Stimulated activated CD8-positive, alpha-beta memory T cell treated with anti-CD3 and anti-CD28 coated beads, Interleukin-7, amount 100 ng/mL, for 24 hours (primary cell): ENCODE measurements around the gene SNX32.

Experiments used
- DNase-seq: peaks from one replicate; pipeline ENCODE4 v3.0.0-alpha.2; 2020; ENCODE audit warnings: low read depth

Gene SNX32

DNA sequence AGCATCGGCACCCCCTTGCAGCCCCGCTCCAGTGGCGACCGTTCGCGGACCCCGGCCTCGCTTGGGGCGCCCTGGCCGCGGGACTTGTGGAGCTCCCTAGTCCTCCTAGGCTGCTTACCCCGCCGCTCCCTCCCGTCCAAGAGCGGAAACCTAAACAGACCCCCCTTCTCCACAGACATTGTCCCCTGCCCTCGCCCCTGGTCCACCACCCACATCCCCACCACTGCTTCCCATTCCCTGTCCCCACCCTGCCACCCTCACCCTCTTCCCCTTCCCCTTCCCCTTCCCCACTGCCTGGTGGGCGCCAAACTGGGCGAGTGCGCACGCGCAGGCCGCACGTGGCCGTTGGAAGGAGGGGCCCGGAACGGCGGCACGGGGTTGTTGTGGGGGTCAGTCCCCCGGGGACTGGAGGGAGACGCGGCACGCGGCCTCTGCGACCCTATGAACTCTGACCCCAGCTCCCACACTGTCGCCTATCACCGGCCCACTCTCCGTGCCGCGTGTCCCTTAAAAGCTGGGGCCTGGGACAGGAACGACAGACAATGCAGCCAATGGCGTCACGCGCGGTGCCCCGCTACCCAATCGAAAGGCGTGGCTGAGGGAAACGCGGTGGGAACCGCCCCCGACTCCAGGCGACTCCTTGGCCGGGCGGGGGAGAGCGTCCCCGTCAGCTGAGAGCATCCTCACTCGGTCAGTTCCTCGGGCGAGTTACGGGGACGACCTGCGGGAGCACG lies at the start of gene SNX32:
SNX32 (plus strand) TSS at position 667 of the 734 bp plus-strand sequence. CDS start 103 bp downstream, outside the sequence.
- DNase-seq = peak; percentile 88

DNA sequence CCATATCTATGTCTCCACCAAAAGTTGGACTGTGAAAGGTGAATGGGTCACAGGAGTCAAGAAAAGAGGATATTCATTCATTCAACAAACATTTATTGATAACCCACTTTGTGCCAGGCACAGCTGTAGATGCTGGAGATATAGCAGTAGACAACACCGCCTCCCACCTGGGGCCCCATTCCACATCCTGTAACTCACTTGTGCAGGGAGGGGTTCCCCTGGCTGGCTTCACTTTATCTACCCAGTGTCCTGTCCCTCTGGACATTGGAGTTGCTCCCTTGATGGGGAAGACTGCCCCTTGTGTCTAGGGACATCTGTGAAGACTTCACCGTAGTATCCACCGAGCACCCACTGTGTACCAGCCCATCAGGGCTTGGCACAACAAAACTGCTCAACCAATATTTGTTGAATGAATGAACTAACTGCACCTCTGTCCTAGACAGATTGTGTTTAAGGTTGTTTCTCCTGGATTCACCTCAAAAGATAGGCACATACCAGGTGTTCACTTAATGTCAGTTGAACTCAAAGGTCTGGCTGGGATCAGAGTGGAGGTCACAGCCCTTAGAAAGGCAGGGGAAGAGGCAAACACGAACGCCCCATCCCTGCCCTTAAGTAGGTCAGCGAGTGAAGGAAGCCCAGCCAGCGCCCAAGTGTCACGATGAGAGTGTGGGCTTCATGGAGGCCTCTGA lies 48.3 kb upstream of the SNX32 start:
- no peak for DNase-seq

DNA sequence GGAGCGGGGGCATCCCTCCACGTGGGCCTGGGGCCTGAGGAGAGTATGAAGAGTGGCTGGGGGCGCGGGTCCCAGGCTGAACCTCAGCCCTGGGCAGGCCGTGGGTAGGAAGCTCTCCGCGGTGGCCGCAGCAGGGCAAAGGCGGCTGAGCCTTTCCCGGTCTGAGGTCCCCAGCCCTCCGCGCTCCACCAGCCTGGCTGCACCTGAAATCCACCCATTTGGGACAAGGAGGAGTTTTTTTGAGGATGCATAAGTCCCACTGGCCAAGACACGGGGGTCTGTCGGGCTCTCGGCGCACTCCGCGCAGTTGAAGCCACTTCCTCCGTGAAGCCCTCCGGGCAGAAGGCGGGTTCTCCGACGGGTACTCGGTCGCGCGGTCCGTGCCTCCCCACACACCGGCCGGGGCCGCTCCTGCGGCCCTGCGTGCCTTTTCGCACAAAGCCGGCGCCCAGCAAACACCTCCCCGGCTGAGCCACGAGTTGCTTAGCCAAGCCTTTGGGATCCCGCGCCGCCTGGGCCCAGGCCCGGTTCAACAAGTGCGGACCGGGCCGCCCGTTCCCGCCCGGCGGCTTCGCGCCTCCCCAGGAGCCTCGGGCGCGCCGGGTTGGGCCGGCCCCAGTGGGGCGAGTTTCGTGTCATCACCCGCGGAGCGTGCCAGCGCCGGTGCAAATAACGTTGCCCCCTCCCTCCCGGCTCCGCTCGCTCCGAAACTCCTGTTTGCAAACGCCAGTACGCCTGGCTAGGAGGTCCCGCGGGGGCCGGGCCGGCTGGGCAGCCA lies 47.6 kb upstream of the SNX32 start:
- DNase-seq = no peak

DNA sequence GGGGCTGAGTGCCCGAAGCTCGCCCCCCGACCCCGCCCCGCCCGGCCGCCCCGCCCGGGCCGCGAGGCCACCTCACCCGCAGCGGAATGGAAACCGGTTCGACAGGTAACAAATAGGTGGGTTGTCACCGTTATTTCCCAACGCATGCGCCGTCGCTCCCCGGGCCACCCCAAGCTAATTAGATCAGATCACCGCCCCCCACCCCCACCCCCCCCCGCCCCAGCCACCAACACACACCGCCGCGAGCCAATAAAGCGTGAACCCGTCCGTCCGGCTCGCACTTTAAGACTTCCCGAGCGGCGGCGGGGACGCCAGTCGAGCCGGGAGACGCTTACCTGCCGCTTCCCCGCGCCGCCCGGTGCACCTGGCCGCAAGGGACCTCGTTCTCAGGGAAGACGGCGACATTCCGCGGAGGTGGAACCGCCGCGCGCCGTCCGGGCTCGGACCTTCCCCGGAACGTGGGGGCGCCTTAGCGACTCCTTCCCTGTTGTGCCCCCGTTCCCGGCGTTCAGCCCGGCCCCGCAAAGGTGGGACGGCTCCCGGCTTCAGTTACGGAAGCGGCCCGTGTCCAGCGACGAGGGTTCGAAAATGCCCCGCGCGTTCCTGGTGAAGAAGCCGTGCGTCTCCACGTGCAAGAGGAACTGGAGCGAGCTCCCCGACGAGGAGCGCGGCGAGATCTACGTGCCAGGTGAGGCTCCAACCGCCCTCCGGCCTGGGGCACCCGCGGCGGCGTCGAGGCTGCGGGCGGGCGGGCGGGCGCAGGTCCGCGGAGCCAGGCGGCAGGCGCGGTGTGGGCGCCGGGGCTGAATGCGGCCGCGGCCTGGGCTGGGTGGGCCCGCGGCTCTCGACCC lies 46.8 kb upstream of the SNX32 start, which contains the start of gene OVOL1:
OVOL1 (plus strand) TSS at position 278 of the 851 bp plus-strand sequence; CDS start at position 589, 311 bp downstream.
- DNase-seq = no peak

DNA sequence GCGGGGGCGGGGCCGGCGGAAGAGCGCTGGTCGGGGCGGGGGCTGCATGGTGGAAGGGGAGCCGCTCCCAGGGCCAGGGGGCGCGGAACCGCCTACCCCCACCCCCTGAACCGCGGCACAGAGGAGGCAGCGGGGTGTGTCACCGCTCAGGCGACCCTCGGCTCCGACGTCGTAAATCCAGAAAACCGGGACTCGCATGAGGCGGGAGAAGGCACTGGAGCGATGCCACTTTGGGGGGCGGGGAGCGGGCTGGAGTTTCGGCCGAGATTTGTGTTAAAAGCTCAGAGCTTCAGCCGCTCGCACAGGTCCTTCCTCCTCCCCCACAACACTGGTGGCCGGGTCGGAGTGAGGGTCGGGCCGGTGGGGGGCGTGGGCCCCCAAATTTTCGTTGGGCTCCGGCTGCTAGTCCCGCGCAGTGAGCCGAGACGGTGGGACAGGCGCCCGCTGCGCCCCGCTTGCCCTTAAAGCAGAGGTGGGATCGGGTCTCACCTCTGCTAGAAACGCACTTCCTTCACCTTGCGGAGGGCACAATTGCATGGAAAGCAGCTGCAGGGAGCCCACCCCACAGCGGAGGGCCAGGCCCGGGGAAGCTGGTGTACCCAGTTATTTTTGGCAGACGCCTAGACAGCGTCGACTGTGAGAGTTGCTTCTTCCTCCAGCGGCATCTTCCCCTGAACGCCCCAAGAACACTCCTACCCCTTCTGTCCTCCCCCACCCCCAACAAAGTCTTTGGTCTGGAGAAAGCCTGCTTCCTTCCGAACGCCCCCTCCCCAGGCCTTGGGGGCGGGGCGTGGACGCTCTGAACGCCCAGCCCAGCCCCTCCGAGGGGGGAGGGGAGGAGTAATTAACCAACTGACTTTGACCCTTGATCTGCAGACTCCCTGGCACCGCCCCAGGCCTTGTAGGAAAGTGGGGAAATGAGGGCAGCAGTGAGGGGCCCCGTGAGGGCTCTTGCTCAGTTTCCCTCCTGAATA lies 45.8 kb upstream of the SNX32 start:
- no peak for DNase-seq

GRCh38 chr11:65788821-65789220 lies 44.9 kb upstream of the SNX32 start:
- no peak for DNase-seq

GRCh38 chr11:65789230-65790103 lies 44.3 kb upstream of the SNX32 start:
- DNase-seq = no peak

GRCh38 chr11:65790104-65790901 lies 43.5 kb upstream of the SNX32 start:
- no peak for DNase-seq

- no peak for DNase-seq
These were observed 42.7 kb upstream of the SNX32 start for GRCh38 chr11:65790902-65791650.

GRCh38 chr11:65791719-65792213 lies 42.0 kb upstream of the SNX32 start:
- DNase-seq = peak; percentile 18

DNA sequence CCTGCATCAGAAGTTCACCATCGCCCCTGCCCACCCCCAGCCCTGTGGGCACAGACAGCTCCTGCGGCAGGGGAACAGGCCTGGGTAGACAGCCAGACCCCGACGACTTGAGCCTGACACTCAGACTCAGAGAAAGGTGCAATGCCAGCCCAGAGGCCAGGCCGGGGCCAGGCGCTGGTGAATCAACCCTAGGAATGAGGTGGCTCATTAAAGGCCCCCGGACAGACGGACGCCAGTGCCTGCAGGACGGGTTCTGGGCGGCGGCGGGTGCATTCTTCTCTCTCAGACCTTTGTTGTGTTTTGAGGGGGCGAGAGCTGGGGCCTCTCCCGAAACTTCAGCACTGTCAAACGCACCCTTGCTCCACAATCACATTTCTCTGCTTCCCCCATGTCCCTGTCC lies 41.3 kb upstream of the SNX32 start:
- no peak for DNase-seq

- DNase-seq = no peak
These were observed 40.6 kb upstream of the SNX32 start for GRCh38 chr11:65793144-65793581.

DNA sequence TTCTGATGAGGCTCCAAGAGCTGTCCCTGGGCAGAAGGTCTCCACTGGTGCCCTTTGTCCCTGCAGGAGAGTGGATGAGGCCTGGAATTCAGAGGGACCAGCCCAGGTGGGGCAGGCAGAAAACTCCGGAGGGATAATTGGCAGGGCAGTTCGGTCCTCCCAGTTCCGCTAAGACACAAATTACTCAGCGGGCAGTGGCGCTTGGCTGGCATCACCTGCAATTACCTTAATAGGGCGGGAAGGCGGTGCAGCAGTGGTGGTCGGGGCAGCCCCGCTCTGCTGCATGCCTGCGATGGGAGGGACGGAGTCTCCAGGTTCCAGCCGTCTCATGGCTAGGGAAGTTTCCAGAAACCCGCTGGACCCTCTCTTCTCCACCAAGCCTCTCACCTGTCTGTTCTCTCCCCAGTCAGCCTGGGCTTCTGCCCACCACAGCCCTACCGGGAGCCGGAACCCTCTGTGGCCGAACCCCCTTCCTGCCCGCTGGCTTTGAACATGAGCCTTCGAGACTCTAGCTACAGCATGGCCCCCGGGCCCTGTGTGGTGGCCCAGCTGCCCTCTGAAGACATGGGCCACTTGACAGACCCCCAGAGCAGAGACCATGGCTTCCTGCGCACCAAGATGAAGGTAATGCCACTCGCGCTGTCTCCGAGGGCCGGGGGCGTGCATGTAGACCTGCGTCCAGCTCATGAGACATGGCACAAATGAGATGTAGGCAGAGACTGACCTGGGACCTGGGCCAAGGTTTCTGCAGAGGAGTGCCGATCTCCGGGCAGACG lies 40.0 kb upstream of the SNX32 start:
- DNase-seq = no peak

GRCh38 chr11:65794570-65795510 lies 38.9 kb upstream of the SNX32 start:
- no peak for DNase-seq

DNA sequence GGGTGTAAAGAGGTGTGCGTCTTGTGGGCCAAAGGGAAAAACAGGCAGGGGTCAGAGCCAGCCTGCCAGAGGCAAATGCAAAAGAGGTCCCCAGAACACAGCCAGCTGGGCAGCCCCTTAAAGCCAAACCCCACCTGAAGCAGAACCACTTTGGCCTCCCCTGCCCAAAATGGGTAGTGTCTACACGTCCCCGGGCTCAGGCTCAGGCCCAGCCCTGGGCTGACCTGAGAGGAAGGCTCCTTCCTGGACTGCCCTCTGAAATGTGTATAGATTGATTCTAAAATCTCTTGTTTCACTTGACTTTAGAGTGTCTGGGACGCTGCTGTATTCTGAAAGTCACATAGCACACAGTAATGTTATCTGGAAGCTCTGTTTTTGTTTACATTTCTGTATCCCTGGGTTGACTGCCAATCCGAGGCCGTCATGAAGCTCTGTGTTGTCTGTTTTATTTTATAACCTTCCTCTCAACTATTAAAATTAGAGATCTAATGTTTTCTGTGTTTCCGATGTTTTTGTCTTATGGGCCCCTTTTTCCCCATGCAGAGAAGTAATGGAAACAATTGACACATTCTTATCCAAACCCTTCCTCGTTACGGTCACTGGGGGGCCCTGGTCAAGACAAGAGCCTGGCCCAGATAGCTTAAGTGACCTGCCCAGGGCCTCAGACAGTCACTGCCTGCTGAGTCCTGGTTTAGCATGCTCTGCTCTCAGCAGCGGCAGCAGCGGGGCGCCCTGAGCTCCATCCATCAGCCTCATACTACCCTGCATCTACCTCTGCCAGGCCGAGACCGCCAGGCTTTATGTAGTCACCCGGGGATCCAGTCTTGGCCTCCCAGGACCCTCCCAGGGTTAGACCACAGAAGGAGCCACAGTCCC lies 36.8 kb upstream of the SNX32 start:
- DNase-seq = no peak
